ENCODE data around the gene ZMYM4.

- TF ChIP-seq, protein P1, sequence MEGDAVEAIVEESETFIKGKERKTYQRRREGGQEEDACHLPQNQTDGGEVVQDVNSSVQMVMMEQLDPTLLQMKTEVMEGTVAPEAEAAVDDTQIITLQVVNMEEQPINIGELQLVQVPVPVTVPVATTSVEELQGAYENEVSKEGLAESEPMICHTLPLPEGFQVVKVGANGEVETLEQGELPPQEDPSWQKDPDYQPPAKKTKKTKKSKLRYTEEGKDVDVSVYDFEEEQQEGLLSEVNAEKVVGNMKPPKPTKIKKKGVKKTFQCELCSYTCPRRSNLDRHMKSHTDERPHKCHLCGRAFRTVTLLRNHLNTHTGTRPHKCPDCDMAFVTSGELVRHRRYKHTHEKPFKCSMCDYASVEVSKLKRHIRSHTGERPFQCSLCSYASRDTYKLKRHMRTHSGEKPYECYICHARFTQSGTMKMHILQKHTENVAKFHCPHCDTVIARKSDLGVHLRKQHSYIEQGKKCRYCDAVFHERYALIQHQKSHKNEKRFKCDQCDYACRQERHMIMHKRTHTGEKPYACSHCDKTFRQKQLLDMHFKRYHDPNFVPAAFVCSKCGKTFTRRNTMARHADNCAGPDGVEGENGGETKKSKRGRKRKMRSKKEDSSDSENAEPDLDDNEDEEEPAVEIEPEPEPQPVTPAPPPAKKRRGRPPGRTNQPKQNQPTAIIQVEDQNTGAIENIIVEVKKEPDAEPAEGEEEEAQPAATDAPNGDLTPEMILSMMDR (IDR thresholded peaks at IDR 0.05; ENCODE audit: poor library complexity, severe bottlenecking) = no peak
- TF ChIP-seq EZH2 (IDR thresholded peaks at IDR 0.05; ENCODE audit: borderline replicate concordance, insufficient read depth, low read length, poor library complexity, severe bottlenecking) (no peak), EP300 (conservative IDR thresholded peaks at IDR 0.05; ENCODE audit: poor library complexity, severe bottlenecking) (no peak), RAD21 (conservative IDR thresholded peaks at IDR 0.05) (no peak), POLR2AphosphoS5 (IDR thresholded peaks at IDR 0.05) (no peak), TAF1 (IDR thresholded peaks at IDR 0.05; ENCODE audit: low read depth) (no peak)
Observed at GRCh38 chr1:35261412-35262120, 6.9 kb upstream of the ZMYM4 start.

Data from neural cell (in vitro differentiated cells).